ENCODE measurements around the gene THSD4.

Gene THSD4

GRCh38 chr15:71807125-71807629, 691.9 kb downstream of the THSD4 start:
- Histone ChIP-seq H3K4me3 (replicated peaks; ENCODE audit: insufficient read depth, low read length) (no peak overlapping the region), H3K27ac (replicated peaks) (no peak overlapping the region), H3K27me3 (ENCODE audit: insufficient read depth, poor library complexity, severe bottlenecking) (no peaks in the 10 kb centered on the region)
- no peak for DNase-seq (ENCODE audit: low read depth in 1 of 2, low spot score in 1 of 2)
- no peak for TF ChIP-seq POLR2AphosphoS5 (IDR thresholded peaks at IDR 0.05; ENCODE audit: low read depth)
- no peak for TF ChIP-seq CTCF (IDR thresholded peaks at IDR 0.05; ENCODE audit: insufficient read depth, low read length)
- no peak for TF ChIP-seq REST (IDR thresholded peaks at IDR 0.05; ENCODE audit: insufficient replicate concordance, low read depth)
- TF ChIP-seq SPI1 (IDR thresholded peaks at IDR 0.05; ENCODE audit: borderline replicate concordance, low read depth), result no peak
- no peak for TF ChIP-seq GABPA (IDR thresholded peaks at IDR 0.05; ENCODE audit: low read depth)

GRCh38 chr15:71807691-71808091, 692.4 kb downstream of the THSD4 start:
- DNase-seq (ENCODE audit: low read depth in 1 of 2, low spot score in 1 of 2), result no peak
- Histone ChIP-seq H3K4me3 (replicated peaks; ENCODE audit: insufficient read depth, low read length) (no peak overlapping the region), H3K27ac (replicated peaks) (no peak overlapping the region), H3K27me3 (ENCODE audit: insufficient read depth, poor library complexity, severe bottlenecking) (no peaks in the 10 kb centered on the region)
- no peak for TF ChIP-seq SPI1 (IDR thresholded peaks at IDR 0.05; ENCODE audit: borderline replicate concordance, low read depth)
- TF ChIP-seq CTCF (IDR thresholded peaks at IDR 0.05; ENCODE audit: insufficient read depth, low read length), result no peak
- no peak for TF ChIP-seq GABPA (IDR thresholded peaks at IDR 0.05; ENCODE audit: low read depth)
- no peak for TF ChIP-seq POLR2AphosphoS5 (IDR thresholded peaks at IDR 0.05; ENCODE audit: low read depth)
- TF ChIP-seq REST (IDR thresholded peaks at IDR 0.05; ENCODE audit: insufficient replicate concordance, low read depth), result no peak

GRCh38 chr15:71808311-71809020, 693.2 kb downstream of the THSD4 start:
- no peak for TF ChIP-seq REST (IDR thresholded peaks at IDR 0.05; ENCODE audit: insufficient replicate concordance, low read depth)
- no peak for TF ChIP-seq SPI1 (IDR thresholded peaks at IDR 0.05; ENCODE audit: borderline replicate concordance, low read depth)
- no peak for TF ChIP-seq GABPA (IDR thresholded peaks at IDR 0.05; ENCODE audit: low read depth)
- no peak for TF ChIP-seq CTCF (IDR thresholded peaks at IDR 0.05; ENCODE audit: insufficient read depth, low read length)
- TF ChIP-seq POLR2AphosphoS5 (IDR thresholded peaks at IDR 0.05; ENCODE audit: low read depth), result no peak
- DNase-seq (ENCODE audit: low read depth in 1 of 2, low spot score in 1 of 2), result no peak
- H3K4me3 ChIP-seq (replicated peaks; ENCODE audit: insufficient read depth, low read length), result no peak overlapping the region
- H3K27ac ChIP-seq (replicated peaks), result no peak overlapping the region
- H3K27me3 ChIP-seq (ENCODE audit: insufficient read depth, poor library complexity, severe bottlenecking), result no peaks in the 10 kb centered on the region

Data from HL-60 (cell line).